ENCODE results near the gene FOXJ1.
"Not testable (repeated sequence)": the region's sequence is repeated elsewhere in the genome, so short reads cannot be mapped to it uniquely, and the experiment has no call there.

The FOXJ1 gene

DNA sequence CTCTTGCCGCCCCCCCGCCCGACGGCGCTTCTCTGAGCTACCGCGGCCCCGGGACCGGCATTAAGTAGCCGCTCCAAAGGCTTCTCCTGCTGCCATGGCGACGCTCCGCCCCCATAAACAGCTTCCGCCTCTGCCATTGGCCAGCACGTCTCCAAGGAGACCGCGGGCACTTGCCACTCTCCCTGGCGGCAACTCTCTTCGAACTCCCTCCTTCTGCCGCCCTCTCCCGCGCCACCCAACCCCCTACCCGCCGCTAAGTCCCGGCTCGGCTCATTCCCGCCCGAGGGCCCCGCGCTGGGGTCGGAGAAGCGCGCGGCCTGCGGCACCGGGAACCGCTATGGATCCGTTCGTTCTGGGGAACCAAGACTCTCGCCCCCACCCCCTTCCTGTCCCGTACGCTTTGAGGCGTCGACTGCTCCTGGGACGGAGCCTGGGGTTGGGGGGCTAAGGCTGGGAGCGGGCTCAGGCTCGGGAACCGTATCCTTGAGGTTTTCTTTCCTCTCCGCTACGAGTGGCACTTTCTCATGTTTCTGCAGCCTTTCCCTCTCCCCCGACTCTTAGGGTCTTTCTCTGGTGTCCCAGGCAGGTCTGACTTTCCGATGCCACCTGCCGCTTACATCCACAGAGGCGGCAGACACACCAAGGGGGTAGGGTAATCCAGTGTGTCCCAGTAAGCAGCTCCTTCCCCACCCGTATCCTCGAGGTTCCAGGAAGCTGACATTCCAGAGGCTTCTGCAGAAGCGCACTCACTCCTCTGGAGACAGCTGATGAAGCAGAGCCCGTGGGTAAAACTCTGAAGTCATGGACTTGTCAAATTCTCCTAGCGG is at the start of gene FOXJ1:
Gene FOXJ1, minus strand, starts transcription at position 34 of the 827 bp plus-strand sequence. CDS start 850 bp downstream, outside the sequence.
- DNase-seq, result peak; percentile 93

DNA sequence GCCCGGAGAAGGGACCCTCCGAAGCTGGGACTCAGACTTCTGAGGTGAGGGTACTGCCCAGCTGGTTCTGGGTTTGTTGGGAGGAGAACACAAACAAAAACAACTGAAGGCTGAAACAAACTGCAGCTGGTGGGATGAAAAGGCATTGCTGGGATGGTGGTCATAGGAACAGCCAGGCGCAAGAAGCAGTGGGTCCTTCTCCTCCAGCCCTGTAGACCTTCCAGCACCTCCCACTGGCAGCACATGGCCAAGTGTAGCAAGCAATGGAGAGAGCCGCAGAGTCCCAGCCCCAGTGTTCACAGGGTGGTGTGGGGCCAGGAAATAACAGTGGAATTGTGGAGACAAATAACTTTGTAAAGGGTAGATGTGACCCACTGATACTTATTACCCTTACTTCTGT is 48.7 kb upstream of the FOXJ1 start:
- no peak for DNase-seq

DNA sequence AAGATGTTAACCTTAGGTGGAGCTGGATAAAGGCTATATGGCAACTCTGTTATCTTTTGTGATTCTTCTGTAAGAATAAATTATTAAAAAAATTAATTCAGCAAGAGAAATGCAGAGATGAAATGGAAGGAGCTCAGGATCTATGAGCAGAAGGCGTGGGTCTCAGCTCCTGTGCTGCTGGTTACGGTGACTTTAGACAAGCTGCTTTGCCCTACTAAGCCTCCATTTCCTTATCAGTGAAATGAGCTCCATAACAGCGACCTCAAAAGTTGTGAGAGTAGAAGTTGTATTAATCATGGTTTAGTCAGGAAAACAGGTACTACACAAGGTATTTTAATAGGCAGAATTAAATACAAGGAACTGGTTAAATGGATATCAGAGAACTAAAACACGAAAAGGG is 48.2 kb upstream of the FOXJ1 start:
- no peak for DNase-seq

GRCh38 chr17:76188213-76189016 is 47.4 kb upstream of the FOXJ1 start:
- DNase-seq, result no peak

DNA sequence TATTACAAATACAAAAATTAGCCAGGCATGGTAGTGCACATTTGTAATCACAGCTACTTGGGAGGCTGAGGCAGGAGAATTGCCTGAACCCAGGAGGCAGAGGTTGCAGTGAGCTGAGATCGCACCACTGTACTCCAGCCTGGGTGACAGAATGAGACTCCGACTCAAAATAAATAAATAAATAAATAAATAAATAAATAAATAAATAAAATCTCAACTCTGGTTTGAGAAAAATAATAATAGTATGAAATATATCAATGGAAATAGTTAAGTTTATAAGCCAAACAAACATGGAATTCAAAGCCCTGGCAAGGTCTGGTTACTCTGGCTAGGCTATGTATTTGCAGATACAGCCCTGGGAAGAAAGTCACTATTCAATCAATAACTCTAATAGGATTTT is 45.7 kb upstream of the FOXJ1 start:
- DNase-seq, result not testable (repeated sequence)

DNA sequence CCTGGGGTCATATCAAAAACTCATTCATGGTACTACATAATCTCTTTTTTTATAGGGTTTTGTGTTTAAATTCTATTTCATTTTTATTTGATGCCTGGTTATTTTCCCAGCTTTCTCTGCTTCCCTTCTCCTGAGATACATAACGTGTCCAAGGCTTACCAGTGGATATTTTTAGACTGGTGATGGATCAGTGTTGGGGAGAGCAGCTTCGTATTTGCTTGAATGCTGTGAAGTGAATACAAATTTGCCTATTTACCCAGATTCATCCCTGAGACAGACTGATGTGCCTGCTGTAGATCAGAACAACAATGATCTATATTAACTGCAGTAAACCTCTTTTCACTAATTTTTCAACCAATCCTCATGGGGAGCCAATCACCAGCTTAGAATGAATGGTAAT is 43.2 kb upstream of the FOXJ1 start:
- DNase-seq, result no peak

GRCh38 chr17:76182016-76182764 is 41.1 kb upstream of the FOXJ1 start:
- peak; percentile 83 for DNase-seq

GRCh38 chr17:76179496-76180467 is 38.7 kb upstream of the FOXJ1 start:
- no peak for DNase-seq

- no peak for DNase-seq
Measured at GRCh38 chr17:76178124-76178523, 37.1 kb upstream of the FOXJ1 start.

- DNase-seq, result no peak
Measured at GRCh38 chr17:76176701-76177574, 35.9 kb upstream of the FOXJ1 start.

- DNase-seq, result no peak
Measured at GRCh38 chr17:76174037-76174436, 33.0 kb upstream of the FOXJ1 start.

DNA sequence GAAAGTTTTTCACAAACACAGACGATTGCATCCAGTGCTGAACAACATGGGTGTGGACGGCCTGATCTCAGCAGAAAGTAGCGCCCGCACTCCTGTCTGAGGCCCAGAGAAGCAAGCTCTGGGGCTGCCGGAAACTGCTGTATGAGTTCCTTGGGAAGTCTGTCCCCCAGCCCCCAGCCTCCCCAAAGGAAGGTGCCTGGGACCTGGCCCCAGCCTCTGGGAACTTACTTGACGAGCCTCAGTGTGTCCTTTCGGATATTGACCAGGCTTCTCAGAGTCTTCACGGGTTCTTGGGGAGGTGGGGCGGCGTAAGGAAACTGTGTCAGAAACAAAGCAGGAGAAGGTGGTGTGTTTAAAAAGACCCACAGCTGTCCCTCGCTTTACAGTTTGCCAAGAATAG is 32.4 kb upstream of the FOXJ1 start:
- DNase-seq, result no peak

- no peak for DNase-seq
Measured at GRCh38 chr17:76171706-76172105, 30.7 kb upstream of the FOXJ1 start.

DNA sequence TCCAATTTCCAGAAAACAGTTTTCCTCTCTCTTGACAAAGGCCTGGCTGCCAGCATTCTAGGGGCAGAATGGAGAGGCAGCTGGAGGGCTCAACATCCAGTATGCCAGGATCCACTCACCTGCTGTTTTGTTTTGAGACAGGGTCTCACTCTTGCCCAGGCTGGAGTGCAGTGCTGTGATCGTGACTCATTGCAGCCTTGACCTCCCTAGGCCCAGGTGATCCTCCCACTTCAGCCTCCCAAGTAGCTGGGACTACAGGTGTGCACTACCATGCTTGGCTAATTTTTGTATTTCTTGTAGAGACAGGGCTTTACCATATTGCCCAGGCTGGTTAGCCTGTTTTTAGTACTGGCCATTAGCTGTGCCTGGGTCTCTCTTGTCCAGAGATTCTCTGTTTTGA is 29.1 kb upstream of the FOXJ1 start:
- no peak for DNase-seq

DNA sequence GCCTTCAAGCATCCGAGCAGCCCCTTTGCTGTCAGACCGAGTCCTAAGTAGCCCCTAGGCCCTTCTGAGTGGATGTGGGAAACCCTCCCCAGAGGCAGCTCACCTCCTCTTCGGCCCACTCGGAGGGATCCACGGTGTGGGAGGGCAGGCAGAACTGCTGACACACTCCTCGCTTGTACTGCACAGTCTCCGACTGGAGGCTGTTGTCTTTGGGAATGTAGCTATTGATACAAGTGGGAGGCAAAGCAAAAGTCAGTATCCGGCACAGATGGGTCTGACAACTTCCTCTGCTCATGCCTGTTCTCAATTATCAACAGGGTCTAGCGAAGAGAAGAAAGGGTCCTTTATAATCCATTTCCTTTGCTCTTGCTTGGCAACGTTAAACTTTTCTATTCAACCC is 25.9 kb upstream of the FOXJ1 start:
- no peak for DNase-seq

DNA sequence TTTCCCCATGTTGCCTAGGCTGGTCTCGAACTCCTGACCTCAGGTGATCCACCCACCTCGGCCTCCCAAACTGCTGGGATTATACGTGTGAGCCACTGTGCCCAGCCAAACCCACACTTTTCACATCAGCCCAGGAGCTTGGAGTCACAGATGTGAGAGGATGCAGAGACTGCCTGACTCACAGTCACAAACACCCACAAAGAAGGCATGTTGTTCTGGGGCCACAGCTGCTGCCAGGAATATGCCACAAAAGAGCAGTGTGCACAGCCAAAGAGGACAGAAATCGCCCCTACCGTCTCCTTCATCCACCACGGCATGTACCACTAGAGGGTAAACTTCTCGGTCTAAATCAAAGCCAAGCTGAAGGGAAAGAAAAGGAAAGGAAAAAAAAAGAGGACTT is 25.1 kb upstream of the FOXJ1 start:
- no peak for DNase-seq

DNA sequence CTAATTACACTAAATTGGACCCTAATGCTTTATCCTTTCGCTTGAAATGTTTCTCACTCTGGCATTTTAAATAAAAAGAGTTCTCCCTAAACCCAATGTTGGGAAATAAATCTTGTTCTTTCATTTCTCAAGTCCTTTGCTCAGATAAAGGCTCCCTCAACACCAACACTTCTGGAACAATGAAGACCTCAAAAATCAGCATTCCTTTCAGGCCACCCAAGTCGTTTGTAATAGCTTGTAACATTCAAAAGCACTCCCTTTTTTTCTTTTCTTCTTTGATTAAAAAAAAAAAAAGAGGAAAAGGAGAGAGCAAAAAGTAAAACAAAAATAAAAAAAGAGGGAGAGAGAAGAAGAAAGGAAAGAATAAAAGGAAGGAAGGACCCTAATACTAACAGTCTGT is 23.3 kb upstream of the FOXJ1 start:
- DNase-seq, result no peak

DNA sequence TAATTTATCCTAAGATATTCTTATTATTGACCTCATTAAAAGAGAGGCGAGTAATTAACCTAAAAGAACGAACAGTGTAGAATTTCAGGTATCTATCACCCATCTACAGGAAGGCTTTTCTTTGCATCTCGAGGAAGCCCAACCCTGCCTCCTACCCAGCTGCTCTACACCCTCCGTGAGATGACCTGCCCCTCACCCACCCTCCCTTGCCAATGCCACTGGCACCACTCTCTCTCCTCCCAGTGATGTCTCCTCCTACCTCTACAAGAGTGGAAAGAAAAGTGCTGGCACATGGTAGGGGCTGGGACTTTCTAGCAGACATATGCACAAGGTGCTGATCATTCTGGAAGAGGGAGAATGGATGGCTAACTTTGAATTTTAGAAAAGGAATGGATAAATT is 22.9 kb upstream of the FOXJ1 start:
- DNase-seq, result no peak

DNA sequence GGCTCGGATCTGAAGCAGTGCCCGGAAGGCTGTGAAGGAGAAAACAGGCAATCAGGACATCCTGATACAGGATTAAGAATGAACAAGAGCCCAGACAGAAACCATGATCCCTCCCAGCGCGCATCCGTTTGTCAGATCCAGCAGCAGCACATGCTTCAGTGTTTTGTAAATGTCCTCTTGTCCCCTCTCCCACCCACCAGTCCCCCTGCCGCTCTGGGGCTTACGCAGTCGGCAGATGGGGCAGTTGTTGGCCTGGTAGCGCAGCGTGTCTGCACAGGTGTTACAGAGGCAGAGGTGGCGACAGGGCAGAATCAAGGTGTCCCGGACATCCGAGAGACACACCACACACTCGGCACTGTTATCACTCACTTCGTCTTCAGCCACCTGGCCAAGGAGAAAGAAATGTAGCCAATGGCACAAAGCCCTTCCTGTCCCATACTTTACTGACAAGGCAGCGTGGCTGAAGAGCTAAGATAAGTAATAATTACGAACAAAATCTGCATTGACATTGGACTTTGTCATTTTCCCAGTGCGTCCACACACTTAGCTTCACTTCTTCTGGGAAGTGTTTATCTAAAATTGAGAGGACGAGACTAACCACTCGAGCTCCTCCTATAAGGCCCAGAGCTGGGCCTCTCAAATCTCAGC is 20.7 kb upstream of the FOXJ1 start:
- no peak for DNase-seq

- DNase-seq, result no peak
Measured at GRCh38 chr17:76160896-76161528, 20.0 kb upstream of the FOXJ1 start.

All from NCI-H1092 (cell line).